ENCODE data around the gene ALX1.

Gene ALX1

GRCh38 chr12:85280165-85280983, at the start of gene ALX1:
Gene ALX1, plus strand, starts transcription at chr12:85280220. Its CDS starts 42 bp downstream, at chr12:85280262.
- no peak for DNase-seq (ENCODE audit: low read depth)

- no peak for DNase-seq (ENCODE audit: low read depth)
These were observed 42.7 kb upstream of the ALX1 start for GRCh38 chr12:85237327-85237726.

- no peak for DNase-seq (ENCODE audit: low read depth)
These were observed 35.5 kb upstream of the ALX1 start for GRCh38 chr12:85244561-85244960.

GRCh38 chr12:85253853-85254252, 26.2 kb upstream of the ALX1 start:
- no peak for DNase-seq (ENCODE audit: low read depth)

GRCh38 chr12:85257671-85258070, 22.3 kb upstream of the ALX1 start:
- no peak for DNase-seq (ENCODE audit: low read depth)

GRCh38 chr12:85260447-85260846, 19.6 kb upstream of the ALX1 start:
- no peak for DNase-seq (ENCODE audit: low read depth)

GRCh38 chr12:85260896-85261295, 19.1 kb upstream of the ALX1 start:
- DNase-seq (ENCODE audit: low read depth) = no peak

GRCh38 chr12:85266356-85266755, 13.7 kb upstream of the ALX1 start:
- no peak for DNase-seq (ENCODE audit: low read depth)

GRCh38 chr12:85273381-85274314, 6.4 kb upstream of the ALX1 start:
- DNase-seq (ENCODE audit: low read depth) = no peak

GRCh38 chr12:85274315-85274651, 5.7 kb upstream of the ALX1 start:
- no peak for DNase-seq (ENCODE audit: low read depth)

- no peak for DNase-seq (ENCODE audit: low read depth)
These were observed 4.6 kb upstream of the ALX1 start for GRCh38 chr12:85275374-85275773.

GRCh38 chr12:85277191-85277590, 2.8 kb upstream of the ALX1 start:
- no peak for DNase-seq (ENCODE audit: low read depth)

GRCh38 chr12:85277900-85278597, 2.0 kb upstream of the ALX1 start:
- DNase-seq (ENCODE audit: low read depth) = no peak

GRCh38 chr12:85278598-85279448, 1.2 kb upstream of the ALX1 start:
- DNase-seq (ENCODE audit: low read depth) = no peak

GRCh38 chr12:85279449-85280164, 413 bp upstream of the ALX1 start:
- DNase-seq (ENCODE audit: low read depth) = no peak

GRCh38 chr12:85280984-85281630, 1.1 kb downstream of the ALX1 start:
- no peak for DNase-seq (ENCODE audit: low read depth)

GRCh38 chr12:85281636-85282312, 1.8 kb downstream of the ALX1 start:
- DNase-seq (ENCODE audit: low read depth) = no peak

- no peak for DNase-seq (ENCODE audit: low read depth)
These were observed 3.5 kb downstream of the ALX1 start for GRCh38 chr12:85283560-85283959.

GRCh38 chr12:85296362-85296761, 16.3 kb downstream of the ALX1 start:
- no peak for DNase-seq (ENCODE audit: low read depth)

- DNase-seq (ENCODE audit: low read depth) = no peak
These were observed 19.0 kb downstream of the ALX1 start for GRCh38 chr12:85299053-85299452.

Measured in T-helper 22 cell (primary cell).